Natural killer cell treated with Interleukin-12 subunit alpha and Interleukin-12 subunit beta and Interleukin-15 and Interleukin-18, amount 100 ng/mL, for 72 hours (primary cell): ENCODE measurements around the gene SMR3B. TPM values are rescaled to one million over a fixed set of nuclear protein-coding genes. Genes with fewer than 3 reads are reported as not detected.

Experiments
- ATAC-seq, 2 donors: fragments of 150-1000 bp; cut with Tn5 transposase in 1 of 2; sonication (Bioruptor Pico), chemical (Tn5 transposase) in 1 of 2; 2 replicates each; pipeline ENCODE4 v1.10.0; 2021
- DNase-seq: peaks from one replicate; pipeline ENCODE4 v3.0.0; 2022; ENCODE audit warnings: low spot score
- H3K27ac Mint-ChIP-seq, 2 donors: 1 replicate in 1 of 2; 2 replicates in 1 of 2; pipeline ENCODE4 v1.8.0; 2022; ENCODE audit warnings: mixed read lengths in 2 of 2, mild to moderate bottlenecking in 1 of 2, moderate library complexity in 1 of 2
- H3K27me3 Mint-ChIP-seq, 2 donors: 1 replicate in 1 of 2; 2 replicates in 1 of 2; pipeline ENCODE4 v1.8.0; 2022; ENCODE audit warnings: mixed read lengths in 2 of 2
- H3K36me3 Mint-ChIP-seq: one replicate; pipeline ENCODE4 v1.8.0; 2022; ENCODE audit warnings: mixed read lengths
- H3K4me1 Mint-ChIP-seq, 2 donors: 1 replicate in 1 of 2; 2 replicates in 1 of 2; pipeline ENCODE4 v1.8.0; 2022; ENCODE audit warnings: low read depth in 2 of 2, mixed read lengths in 2 of 2, mild to moderate bottlenecking in 1 of 2
- H3K4me3 Mint-ChIP-seq: one replicate; pipeline ENCODE4 v1.8.0; 2022; ENCODE audit warnings: mixed read lengths
- H3K9me3 Mint-ChIP-seq: 2 replicates; pipeline ENCODE4 v1.8.0; 2022; ENCODE audit warnings: mixed read lengths
- total RNA-seq, 2 donors: library from RNA; stranded (reverse); gene quantifications; one replicate each; pipeline ENCODE4 v1.2.3, GENCODE V29; 2022

Gene SMR3B
- total RNA-seq, 2 donors from 2014 or later, result not detected

GRCh38 chr4:70397580-70397979, 14.6 kb downstream of the SMR3B start, which contains the start of gene OPRPN:
TSS of gene OPRPN (plus strand) at chr4:70397940. CDS start at chr4:70399286, 1,346 bp downstream.
- no peak within 1 kb of the TSS for H3K4me3 Mint-ChIP-seq
- H3K4me1 Mint-ChIP-seq, result no peaks in the 10 kb centered on the region
- ATAC-seq, result no peak
- no peak within 1 kb of the TSS for H3K27ac Mint-ChIP-seq
- no peaks in the 10 kb centered on the region for H3K27me3 Mint-ChIP-seq
- DNase-seq, result no peak
- H3K36me3 Mint-ChIP-seq, result no peaks in the 10 kb centered on the region
- peaks cover 3% of the 10 kb centered on the region for H3K9me3 Mint-ChIP-seq

GRCh38 chr4:70399319-70399718, 16.4 kb downstream of the SMR3B start:
- ATAC-seq (no peak), DNase-seq (no peak)
- H3K4me1 Mint-ChIP-seq, result no peaks in the 10 kb centered on the region
- no peaks in the 10 kb centered on the region for H3K27me3 Mint-ChIP-seq
- H3K27ac Mint-ChIP-seq, result no peak overlapping the region
- H3K36me3 Mint-ChIP-seq, result no peaks in the 10 kb centered on the region
- H3K4me3 Mint-ChIP-seq, result no peak overlapping the region
- peaks cover 12% of the 10 kb centered on the region for H3K9me3 Mint-ChIP-seq

GRCh38 chr4:70402762-70403161, 19.8 kb downstream of the SMR3B start:
- ATAC-seq, result no peak
- H3K4me3 Mint-ChIP-seq, result no peak overlapping the region
- no peaks in the 10 kb centered on the region for H3K4me1 Mint-ChIP-seq
- DNase-seq, result no peak
- no peaks in the 10 kb centered on the region for H3K27me3 Mint-ChIP-seq
- H3K9me3 Mint-ChIP-seq, result peaks cover 15% of the 10 kb centered on the region
- H3K27ac Mint-ChIP-seq, result no peak overlapping the region
- no peaks in the 10 kb centered on the region for H3K36me3 Mint-ChIP-seq

- H3K4me1 Mint-ChIP-seq, result no peaks in the 10 kb centered on the region
- H3K36me3 Mint-ChIP-seq, result no peaks in the 10 kb centered on the region
- H3K9me3 Mint-ChIP-seq, result peaks cover 24% of the 10 kb centered on the region
- no peaks in the 10 kb centered on the region for H3K27me3 Mint-ChIP-seq
- DNase-seq (no peak), ATAC-seq (no peak)
- H3K4me3 Mint-ChIP-seq, result no peak overlapping the region
- no peak overlapping the region for H3K27ac Mint-ChIP-seq
Observed at GRCh38 chr4:70405765-70406164, 22.8 kb downstream of the SMR3B start.

- no peak overlapping the region for H3K27ac Mint-ChIP-seq
- H3K9me3 Mint-ChIP-seq, result peaks cover 16% of the 10 kb centered on the region
- no peak overlapping the region for H3K4me3 Mint-ChIP-seq
Observed at GRCh38 chr4:70425306-70425705, 42.4 kb downstream of the SMR3B start.

GRCh38 chr4:70426789-70427188, 43.9 kb downstream of the SMR3B start:
- no peak for ATAC-seq
- Mint-ChIP-seq H3K27me3 (no peaks in the 10 kb centered on the region), H3K27ac (no peak overlapping the region), H3K9me3 (peaks cover 11% of the 10 kb centered on the region), H3K4me1 (no peaks in the 10 kb centered on the region), H3K4me3 (no peak overlapping the region), H3K36me3 (no peaks in the 10 kb centered on the region)
- DNase-seq, result no peak

More at GRCh38 chr4:70425306-70425705, 42.4 kb downstream of the SMR3B start:
- Mint-ChIP-seq H3K36me3 (no peaks in the 10 kb centered on the region), H3K4me1 (no peaks in the 10 kb centered on the region), H3K27me3 (no peaks in the 10 kb centered on the region)
- DNase-seq, result no peak
- ATAC-seq, result no peak

GRCh38 chr4:70437197-70437596, 54.3 kb downstream of the SMR3B start:
- no peak for DNase-seq
- Mint-ChIP-seq H3K9me3 (peaks cover 11% of the 10 kb centered on the region), H3K4me1 (no peaks in the 10 kb centered on the region), H3K27ac (no peak overlapping the region), H3K4me3 (no peak overlapping the region), H3K36me3 (no peaks in the 10 kb centered on the region), H3K27me3 (no peaks in the 10 kb centered on the region)
- ATAC-seq, result no peak

Other genes with a start within 250 kb of the SMR3B start
- not detected for gene PRR27, start 228.9 kb upstream of the SMR3B start, total RNA-seq
- not detected for gene ODAM, start 187.4 kb upstream of the SMR3B start, total RNA-seq
- gene FDCSP, start 157.0 kb upstream of the SMR3B start, total RNA-seq, result not detected
- not detected for gene CSN3, start 140.5 kb upstream of the SMR3B start, total RNA-seq
- gene CABS1, start 48.1 kb upstream of the SMR3B start, total RNA-seq, result not detected
- not detected for gene SMR3A, start 22.4 kb upstream of the SMR3B start, total RNA-seq
- not detected for gene OPRPN, start 14.8 kb downstream of the SMR3B start, total RNA-seq
- not detected for gene MUC7, start 89.1 kb downstream of the SMR3B start, total RNA-seq
- not detected for gene AMTN, start 135.4 kb downstream of the SMR3B start, total RNA-seq
- gene AMBN, start 209.1 kb downstream of the SMR3B start, total RNA-seq, result not detected
- gene ENAM, start 245.6 kb downstream of the SMR3B start, total RNA-seq, result not detected